ENCODE results near the gene C19orf73.
"Not testable (repeated sequence)": the region's sequence is repeated elsewhere in the genome, so short reads cannot be mapped to it uniquely, and the experiment has no call there.

C19orf73 gene

GRCh38 chr19:49148784-49149651, 30.1 kb upstream of the C19orf73 start:
- peak; percentile 85 for DNase-seq

- DNase-seq = no peak
Observed at GRCh38 chr19:49148044-49148682, 29.2 kb upstream of the C19orf73 start.

- DNase-seq = not testable (repeated sequence)
Observed at GRCh38 chr19:49146408-49146770, 27.4 kb upstream of the C19orf73 start.

DNA sequence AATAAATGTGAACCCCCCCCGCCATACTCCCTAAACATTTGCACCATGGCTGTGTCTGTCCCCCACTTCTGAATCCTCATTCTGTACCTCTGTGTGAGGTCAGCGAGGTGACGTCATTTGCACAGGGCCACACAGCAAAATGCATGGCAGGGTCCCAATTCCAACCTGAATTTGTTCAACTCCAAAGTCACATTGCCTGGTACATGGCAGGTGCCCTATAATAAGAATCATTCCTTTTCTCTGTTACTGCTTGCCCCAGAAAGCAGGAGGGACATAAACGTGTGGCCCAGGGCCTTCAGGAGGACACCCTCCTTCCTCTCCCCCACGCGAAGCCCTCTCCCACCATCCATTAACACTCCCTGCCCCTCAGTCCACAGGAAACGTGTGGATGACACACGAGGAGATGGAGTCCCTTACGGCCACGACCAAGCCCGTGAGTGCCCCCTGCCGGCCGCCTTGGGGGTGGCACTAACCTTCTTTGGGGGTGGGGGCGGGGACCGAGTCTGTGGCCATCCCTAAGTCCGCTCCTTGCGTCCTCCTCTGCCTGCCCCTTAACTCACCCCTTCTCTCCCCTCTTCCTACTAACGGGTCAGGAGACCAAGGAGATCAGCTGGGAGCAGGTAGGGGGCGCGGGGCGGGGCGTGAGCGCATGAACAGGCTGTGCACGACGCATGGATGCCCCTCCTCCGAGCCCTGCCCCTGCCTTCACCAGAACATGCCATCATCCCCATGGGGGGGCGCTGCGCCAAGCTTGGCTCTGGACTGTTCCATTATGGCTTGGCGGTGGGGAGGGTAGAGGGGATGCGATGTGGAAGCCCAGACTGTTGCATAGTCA, 26.8 kb upstream of the C19orf73 start:
- DNase-seq = peak; percentile 85

DNA sequence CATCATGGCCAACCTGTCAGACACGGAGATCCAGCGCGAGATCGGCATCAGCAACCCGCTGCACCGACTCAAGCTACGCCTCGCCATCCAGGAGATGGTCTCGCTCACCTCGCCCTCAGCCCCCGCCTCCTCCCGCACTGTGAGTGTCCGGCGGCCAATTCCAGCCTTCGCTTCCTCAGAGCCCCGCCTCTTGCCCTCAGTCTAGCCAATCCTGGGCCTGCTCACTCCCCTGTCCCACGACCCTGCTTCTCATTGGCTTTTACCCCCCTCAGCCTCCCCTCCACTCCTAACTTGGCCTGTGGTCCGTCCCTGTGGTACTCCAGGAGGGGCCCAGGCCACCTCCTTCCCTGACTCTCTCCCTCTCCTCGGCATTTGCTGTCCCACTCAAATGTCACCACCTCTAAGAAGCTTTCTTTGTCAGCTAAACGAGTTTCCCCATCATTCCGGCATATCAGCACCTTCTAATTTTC, 24.0 kb upstream of the C19orf73 start:
- peak; percentile 79 for DNase-seq

DNA sequence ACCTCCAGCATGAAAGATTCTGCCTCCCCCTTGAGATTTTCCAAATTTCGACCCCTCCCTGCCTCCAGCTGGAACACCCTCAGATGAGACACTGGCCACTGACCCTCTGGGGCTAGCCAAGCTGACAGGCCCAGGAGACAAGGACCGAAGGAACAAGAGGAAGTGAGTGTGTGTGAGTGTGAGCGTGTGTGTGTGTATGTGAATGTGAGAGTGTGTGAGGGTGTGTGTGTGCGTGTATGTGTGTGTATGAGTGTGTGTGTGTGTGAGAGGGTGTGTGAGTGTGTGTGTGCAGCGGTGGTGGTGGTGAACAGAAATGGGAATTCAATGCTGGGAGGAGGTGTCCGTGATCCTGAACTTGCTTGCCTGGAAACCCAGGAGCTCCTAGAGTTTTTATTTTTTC, 22.4 kb upstream of the C19orf73 start:
- no peak for DNase-seq

GRCh38 chr19:49140951-49141350, 22.0 kb upstream of the C19orf73 start:
- DNase-seq = no peak

DNA sequence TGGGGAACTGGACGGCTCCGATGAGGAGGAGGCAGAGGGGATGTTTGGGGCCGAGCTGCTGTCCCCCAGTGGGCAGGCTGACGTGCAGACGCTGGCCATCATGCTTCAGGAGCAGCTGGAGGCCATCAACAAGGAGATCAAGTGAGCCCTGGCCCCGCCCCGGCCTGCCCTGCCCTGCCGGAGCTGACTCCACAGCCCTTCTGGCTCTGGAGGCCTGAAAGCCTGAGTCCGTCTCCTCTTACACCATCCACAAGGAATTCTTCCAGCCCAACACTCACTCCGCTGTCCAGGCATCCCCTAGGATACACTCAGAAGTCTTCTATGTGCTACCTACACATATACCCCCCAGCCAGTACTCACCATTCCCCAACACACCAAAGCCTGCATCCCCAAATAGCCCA, 17.8 kb upstream of the C19orf73 start:
- DNase-seq = no peak

GRCh38 chr19:49135686-49136085, 16.7 kb upstream of the C19orf73 start:
- DNase-seq = no peak

DNA sequence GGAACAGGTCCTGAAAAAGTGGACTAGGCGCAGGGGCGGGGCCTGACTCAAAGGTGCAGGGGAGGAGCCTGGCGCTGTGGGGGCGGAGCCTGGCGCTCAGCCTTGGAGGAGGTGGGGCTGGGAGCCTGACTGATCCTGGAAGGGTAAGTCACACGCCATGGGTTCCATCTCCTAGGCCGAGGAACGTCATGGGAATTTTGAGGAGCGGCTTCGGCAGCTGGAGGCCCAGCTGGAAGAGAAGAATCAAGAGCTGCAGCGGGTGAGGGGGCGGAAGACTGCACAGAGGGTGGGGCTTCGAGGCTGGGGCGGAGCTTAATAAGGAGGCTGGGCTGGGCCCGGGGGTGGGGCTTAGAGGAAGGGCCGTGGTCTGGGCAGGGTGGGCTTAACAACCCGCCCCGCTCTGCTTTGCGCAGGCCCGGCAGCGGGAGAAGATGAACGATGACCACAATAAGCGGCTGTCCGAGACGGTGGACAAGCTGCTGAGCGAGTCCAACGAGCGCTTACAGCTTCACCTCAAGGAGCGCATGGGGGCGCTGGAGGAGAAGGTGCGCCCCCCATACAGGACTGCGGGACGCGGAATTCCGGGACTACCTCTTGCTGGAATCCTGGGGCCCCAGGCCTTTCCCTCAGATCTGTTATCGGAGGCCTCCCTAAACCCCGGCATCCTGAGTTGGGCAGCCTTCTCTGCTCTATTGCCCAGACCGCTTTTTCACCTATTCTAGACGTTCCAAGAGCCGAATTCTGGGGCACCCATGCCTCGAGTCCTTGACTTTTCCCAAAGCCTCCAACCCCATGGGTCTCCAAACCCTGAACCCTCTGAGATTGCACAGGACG, 14.9 kb upstream of the C19orf73 start:
- DNase-seq = peak; percentile 32

DNA sequence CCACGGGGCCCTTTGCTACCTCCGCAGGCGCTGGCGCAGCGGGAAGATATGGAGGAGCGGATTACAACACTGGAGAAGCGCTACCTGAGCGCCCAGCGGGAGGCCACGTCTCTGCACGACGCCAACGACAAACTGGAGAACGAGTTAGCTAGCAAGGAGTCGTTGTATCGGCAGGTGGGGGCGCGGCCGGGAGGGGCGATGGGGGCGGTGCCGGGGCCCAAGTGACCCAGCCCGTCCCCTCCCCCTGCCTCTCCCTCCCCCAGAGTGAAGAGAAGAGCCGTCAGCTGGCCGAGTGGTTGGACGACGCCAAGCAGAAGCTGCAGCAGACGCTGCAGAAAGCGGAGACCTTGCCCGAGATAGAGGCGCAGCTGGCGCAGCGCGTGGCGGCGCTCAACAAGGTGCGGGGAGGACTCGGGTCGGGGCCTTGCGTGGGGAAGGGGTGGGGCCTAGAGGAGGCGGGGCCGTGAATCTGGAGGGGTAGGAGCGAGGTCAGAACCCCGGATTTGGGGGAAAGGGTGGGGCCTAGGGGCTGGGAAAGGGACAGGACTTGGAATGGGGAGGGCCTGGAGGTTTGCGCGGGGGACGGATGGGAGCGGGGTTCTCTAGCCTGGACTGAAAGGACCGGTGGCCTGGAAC, 14.1 kb upstream of the C19orf73 start:
- DNase-seq = no peak

GRCh38 chr19:49130325-49130724, 11.4 kb upstream of the C19orf73 start:
- no peak for DNase-seq

DNA sequence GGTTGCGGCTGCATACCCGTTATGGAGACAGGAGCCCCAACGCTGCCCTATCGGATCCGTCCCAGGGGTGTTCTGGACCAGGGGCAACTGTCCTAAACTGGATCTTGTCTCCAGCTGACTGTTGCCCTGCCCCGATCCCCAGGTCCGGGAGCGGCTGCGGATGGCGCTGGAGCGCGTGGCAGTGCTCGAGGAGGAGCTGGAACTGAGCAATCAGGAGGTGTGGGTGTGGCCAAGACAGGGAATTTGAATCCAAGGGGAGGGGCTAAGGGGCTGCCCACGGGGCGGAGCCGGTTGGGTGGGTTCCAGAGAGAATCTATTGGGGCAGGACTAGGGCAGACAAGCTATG, 10.3 kb upstream of the C19orf73 start:
- DNase-seq = no peak

DNA sequence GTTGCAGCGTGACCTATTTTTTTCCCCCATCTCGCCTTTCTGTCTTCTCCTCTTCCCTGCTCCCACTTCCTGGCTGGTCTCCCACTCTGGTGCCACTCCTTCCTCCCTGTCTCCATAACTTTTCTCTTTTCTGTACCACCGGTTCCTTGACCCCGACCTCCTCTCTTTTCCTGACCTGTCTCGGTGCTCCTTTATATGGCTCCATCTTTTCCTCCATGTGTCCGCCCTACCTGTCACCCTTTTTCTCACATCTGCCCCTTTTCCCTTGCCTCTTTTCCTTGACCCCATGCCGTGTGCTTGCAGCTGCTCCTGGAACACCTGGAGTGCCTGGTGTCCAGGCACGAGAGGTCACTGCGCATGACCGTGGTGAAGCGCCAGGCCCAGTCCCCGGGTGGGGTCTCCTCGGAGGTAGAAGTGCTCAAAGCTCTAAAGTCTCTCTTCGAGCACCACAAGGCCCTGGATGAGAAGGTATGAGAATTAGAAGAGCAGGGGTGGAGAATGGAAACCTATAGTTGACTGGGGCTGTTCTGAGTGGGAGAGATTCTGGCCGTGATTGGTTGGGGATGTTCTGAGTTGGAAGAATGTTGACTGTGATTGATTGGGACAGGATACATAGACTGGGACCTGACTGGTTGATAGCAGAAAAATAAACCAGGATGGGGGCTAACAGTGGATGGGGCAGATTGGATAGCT, 9.7 kb upstream of the C19orf73 start:
- DNase-seq = no peak

GRCh38 chr19:49127674-49128544, 9.0 kb upstream of the C19orf73 start:
- peak; percentile 98 for DNase-seq

DNA sequence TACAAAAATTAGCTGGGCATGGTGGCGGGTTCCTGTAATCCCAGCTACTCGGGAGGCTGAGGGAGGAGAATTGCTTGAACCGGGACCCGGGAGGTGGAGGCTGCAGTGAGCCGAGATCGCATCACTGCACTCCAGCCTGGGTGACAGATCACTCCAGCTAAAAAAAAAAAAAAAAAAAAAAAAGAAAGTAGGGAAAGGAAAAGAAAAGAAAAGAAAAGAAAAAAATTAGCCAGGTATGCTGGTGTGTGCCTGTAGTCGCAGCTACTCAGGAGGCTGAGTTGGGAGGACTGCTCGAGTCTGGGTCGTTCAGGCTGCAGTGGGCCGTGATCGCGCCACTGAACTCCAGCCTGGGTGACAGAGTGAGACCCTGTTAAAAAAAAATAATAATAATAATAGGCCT, 8.3 kb upstream of the C19orf73 start:
- not testable (repeated sequence) for DNase-seq

DNA sequence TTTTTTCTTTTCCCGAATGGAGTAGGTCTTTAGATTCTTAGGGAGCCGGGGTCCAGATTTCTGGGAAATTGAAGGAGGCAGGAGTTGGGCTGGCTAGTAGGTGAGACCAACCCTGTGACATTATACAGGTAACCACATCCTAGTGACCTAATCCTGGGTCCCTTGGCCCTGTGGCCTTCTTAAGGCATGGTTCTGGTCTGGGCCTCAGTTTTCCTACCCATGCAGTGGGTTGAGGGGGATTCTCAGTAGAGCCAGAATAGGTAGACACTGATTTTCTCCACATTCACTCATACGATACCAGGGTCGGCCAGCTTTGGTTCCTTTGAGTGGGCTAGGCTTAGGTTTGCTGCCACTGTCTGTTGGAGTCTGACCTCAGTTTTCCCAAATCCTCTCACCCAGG, 7.6 kb upstream of the C19orf73 start:
- no peak for DNase-seq

DNA sequence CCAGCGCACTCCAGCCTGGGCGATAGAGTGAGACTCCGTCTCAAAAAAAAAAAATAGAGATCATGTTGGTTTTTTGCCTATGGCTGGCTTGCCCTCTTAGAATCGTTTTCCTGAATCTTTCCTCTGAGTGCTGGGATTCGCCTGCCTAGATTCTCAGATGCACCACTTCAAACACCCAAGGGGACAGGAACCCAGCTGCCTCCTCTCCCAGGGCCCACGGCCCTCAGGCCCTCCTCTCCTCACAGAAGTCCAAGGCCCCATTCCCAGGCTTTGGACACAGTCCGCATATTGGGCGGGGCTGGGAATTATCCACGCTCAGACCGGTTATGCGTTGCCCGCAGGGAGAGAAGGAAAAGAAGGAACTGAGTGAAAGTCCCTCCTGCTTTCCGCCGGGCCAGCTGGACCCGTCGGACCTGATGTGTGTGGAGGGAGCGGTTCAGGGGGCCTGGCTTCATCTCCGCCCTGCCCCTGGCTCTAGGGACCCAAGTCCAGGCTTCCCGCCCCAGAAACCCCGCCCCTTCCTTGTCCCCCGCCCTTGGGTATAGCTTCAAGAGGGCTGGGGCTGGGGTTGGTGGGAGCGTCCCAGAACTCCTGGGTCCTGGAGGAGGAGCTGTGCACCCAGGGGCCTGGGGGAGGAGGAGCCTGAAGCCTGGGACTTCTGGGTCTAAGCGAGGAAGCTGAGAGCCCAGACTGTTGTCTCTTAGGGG, 6.2 kb upstream of the C19orf73 start:
- no peak for DNase-seq

- not testable (repeated sequence) for DNase-seq
Observed at GRCh38 chr19:49123285-49123684, 4.3 kb upstream of the C19orf73 start.

DNA sequence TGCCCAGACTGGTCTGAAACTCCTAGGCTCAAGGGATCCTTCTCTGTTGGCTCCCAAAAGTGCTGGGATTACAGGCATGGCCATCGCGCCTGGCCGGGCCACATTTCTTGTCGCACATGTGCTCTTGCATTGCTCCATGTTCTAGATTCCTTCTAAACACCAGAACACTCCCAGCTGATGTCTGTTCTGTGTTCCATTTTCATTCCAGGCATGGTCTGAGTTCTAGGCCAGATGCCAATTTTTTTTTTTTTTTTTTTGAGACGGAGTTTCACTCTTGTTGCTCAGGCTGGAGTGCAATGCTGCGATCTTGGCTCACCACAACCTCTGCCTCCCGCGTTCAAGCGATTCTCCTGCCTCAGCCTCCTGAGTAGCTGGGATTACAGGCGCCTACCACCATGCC, 2.9 kb upstream of the C19orf73 start:
- not testable (repeated sequence) for DNase-seq
